ENCODE results near the gene B4GALT4. TPM values are rescaled to one million over a fixed set of nuclear protein-coding genes. Genes with fewer than 3 reads are reported as not detected.
"Not testable (repeated sequence)": the region's sequence is repeated elsewhere in the genome, so short reads cannot be mapped to it uniquely, and the experiment has no call there.

Gene B4GALT4
- total RNA-seq, 1 experiment from 2014 or later: 25.8 TPM

DNA sequence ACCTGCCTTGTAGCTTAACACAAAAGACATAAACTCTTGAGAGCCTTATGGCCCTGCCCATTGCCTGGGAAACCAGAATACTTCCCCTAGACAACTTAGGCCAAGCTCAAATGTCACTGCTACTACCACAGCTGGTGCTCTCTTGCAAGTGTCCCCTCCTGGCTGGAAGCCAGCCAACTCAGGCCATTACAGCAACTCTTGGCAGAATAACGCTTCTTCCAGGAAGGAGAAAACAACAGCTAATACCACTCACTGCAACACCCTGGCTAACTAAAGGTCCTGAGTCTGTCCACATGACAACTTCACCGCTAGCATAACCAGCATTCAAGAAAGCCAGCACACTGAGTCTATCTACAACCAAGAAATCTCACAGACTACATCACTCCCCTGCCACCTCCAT lies 5.1 kb upstream of the B4GALT4 start:
- no peaks in the 10 kb centered on the region for H3K9me3 ChIP-seq (replicated peaks)
- H3K4me3 ChIP-seq: no peak overlapping the region
- DNase-seq (ENCODE audit: low read depth in 1 of 2, low spot score in 2 of 2): no peak
- H3K4me1 ChIP-seq (replicated peaks): peaks cover 9% of the 10 kb centered on the region
- no peaks in the 10 kb centered on the region for H3K36me3 ChIP-seq
- no peaks in the 10 kb centered on the region for H3K27me3 ChIP-seq (replicated peaks)
- no peak overlapping the region for H3K27ac ChIP-seq

DNA sequence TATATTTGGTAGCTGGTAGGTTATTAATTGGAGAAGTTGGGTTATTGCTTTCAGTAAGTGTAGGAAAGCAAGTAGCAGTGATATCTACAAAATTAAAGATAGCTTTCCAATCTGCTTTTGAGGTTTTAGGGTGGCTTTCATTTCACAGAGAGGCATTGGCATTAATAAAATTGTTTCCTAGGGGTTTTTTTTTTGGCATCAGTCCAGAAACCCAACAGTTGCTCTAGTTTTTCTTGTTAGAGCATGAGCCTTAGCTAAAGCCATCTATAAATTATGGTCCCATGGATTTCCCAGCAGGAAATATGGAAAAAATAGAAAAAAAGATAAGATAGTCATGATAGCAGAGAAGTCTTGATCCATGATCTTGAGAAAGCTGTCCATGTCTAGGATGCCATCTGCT lies 3.0 kb upstream of the B4GALT4 start:
- Histone ChIP-seq H3K4me1 (replicated peaks) (peaks cover 16% of the 10 kb centered on the region), H3K36me3 (0 out of 2 replicates have a peak, but pooled peaks cover 3% of the 10 kb centered on the region), H3K9me3 (replicated peaks) (no peaks in the 10 kb centered on the region), H3K4me3 (no peak overlapping the region), H3K27me3 (replicated peaks) (no peaks in the 10 kb centered on the region), H3K27ac (no peak overlapping the region)
- no peak for DNase-seq (ENCODE audit: low read depth in 1 of 2, low spot score in 2 of 2)

DNA sequence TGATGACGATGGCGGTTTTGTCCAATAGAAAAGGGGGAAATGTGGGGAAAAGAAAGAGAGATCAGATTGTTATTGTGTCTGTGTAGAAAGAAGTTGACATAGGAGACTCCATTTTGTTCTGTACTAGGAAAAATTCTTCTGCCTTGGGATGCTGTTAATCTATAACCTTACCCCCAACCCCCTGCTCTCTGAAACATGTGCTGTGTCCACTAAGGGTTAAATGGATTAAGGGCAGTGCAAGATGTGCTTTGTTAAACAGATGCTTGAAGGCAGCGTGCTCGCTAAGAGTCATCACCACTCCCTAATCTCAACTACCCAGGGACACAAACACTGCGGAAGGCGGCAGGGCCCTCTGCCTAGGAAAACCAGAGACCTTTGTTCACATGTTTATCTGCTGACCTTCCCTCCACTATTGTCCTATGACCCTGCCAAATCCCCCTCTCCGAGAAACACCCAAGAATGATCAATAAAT lies 2.4 kb upstream of the B4GALT4 start:
- H3K36me3 ChIP-seq; DNase-seq (ENCODE audit: low read depth in 1 of 2, low spot score in 2 of 2); H3K27me3 ChIP-seq (replicated peaks); H3K4me3 ChIP-seq; H3K9me3 ChIP-seq (replicated peaks); H3K27ac ChIP-seq: not testable (repeated sequence)
- H3K4me1 ChIP-seq (replicated peaks): peaks cover 19% of the 10 kb centered on the region

DNA sequence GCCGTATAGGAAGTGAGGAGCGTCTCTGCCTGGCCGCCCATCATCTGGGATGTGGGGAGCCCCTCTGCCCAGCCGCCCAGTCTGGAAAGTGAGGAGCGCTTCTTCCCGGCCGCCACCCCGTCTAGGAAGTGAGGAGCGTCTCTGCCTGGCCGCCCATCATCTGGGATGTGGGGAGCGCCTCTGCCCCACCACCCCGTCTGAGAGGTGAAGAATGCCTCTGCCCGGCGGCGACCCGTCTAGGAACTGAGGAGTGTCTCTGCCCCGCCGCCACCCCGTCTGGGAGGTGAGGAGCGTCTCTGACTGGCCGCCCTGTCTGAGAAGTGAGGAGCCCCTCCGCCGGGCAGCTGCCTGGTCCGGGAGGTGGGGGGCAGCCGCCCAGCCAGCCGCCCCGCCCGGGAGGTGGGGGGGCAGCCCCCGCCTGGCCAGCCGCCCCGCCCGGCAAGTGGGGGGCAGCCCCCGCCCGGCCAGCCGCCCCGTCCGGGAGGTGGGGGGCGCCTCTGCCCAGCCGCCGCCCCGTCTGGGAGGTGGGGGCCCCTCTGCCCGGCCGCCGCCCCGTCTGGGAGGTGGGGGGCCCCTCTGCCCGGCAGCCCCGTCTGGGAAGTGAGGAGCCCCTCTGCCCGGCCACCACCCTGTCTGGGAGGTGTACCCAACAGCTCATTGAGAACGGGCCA lies 1.8 kb upstream of the B4GALT4 start:
- not testable (repeated sequence) for H3K9me3 ChIP-seq (replicated peaks); H3K36me3 ChIP-seq; DNase-seq (ENCODE audit: low read depth in 1 of 2, low spot score in 2 of 2); H3K27me3 ChIP-seq (replicated peaks); H3K27ac ChIP-seq; H3K4me3 ChIP-seq
- H3K4me1 ChIP-seq (replicated peaks): peaks cover 19% of the 10 kb centered on the region

DNA sequence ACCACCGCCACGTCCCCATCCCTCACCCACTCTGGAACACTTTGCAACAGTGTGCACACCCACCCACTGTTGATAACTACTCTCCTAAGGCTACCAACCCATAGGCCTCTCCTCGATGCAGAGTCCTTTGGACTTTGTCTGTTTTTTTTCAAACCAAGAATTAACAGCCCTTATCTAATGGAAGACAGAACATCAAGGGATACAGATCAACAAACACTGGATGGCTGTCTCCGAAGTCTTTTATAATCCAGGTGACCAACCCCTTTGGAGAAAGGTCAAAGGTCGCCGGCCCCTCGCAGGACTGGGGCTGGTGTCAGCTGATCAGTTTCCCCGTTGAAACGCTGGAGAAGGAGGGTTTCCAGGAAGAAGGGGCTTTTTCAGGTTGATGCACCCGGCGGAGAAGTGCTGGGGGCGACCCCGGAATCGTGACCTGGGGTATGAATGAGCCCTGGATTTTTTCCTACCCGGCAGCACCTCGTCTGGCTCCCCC lies 532 bp downstream of the B4GALT4 start:
- H3K9me3 ChIP-seq (replicated peaks): no peaks in the 10 kb centered on the region
- H3K36me3 ChIP-seq: peaks cover 21% of the 10 kb centered on the region
- peak overlapping the region; percentile 71 for H3K27ac ChIP-seq
- peak in 1 of 2 experiments; percentile 50 for DNase-seq (ENCODE audit: low read depth in 1 of 2, low spot score in 2 of 2)
- H3K27me3 ChIP-seq (replicated peaks): no peaks in the 10 kb centered on the region
- H3K4me3 ChIP-seq: peak overlapping the region; percentile 73
- peaks cover 27% of the 10 kb centered on the region for H3K4me1 ChIP-seq (replicated peaks)

DNA sequence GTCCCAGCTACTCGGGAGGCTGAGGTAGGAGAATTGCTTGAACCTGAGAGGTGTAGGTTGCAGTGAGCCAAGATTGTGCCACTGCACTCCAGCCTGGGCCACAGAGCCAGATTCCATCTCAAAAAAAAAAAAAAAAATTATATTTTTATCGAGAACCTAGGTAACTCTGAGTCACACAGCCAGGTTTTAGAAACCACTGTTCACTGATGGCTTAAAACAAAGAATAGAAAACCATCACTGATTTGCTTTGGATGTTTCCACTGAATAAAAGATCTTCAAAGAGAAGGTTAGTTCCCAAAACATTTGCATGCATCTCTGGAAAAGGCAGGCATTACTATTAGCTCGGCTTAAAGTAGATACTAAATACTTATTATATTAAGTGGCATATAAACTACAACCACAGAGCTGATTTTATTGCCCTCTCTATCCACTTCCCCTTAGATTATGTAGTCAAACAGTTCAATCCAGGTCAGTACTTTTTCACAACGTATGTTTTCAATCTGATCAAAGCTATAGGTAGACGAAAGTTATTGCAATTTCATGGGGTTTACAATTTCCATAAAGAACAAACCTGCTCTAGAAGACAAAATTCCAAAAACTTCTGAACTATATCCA lies 1.4 kb downstream of the B4GALT4 start:
- no peak for DNase-seq (ENCODE audit: low read depth in 1 of 2, low spot score in 2 of 2)
- Histone ChIP-seq H3K36me3 (peaks cover 27% of the 10 kb centered on the region), H3K4me1 (replicated peaks) (peaks cover 35% of the 10 kb centered on the region), H3K4me3 (peak overlapping the region; percentile 73), H3K27me3 (replicated peaks) (no peaks in the 10 kb centered on the region), H3K27ac (0 out of 2 replicates have a peak overlapping the region, but pooled peaks have one; percentile 71), H3K9me3 (replicated peaks) (no peaks in the 10 kb centered on the region)

DNA sequence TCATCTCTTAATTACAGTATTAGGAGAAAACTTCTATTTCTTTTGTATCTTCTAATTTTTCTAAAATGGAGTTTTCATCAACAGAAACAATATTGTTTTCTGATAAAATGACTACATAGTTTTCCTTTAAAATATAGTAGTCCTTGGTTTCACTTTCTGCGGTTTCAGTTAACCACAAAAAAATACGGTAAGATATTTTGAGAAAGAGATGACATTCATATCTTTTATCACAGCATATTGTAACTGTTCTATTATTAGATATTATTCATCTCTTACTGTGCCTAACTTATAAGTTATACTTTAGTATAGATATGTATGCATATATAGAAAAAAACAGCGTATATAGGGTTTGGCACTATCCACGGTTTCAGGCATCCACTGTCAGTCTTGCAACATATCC lies 2.3 kb downstream of the B4GALT4 start:
- no peaks in the 10 kb centered on the region for H3K9me3 ChIP-seq (replicated peaks)
- H3K27ac ChIP-seq: no peak overlapping the region
- DNase-seq (ENCODE audit: low read depth in 1 of 2, low spot score in 2 of 2): no peak
- H3K4me3 ChIP-seq: no peak overlapping the region
- peaks cover 35% of the 10 kb centered on the region for H3K4me1 ChIP-seq (replicated peaks)
- H3K36me3 ChIP-seq: peaks cover 37% of the 10 kb centered on the region
- no peaks in the 10 kb centered on the region for H3K27me3 ChIP-seq (replicated peaks)

DNA sequence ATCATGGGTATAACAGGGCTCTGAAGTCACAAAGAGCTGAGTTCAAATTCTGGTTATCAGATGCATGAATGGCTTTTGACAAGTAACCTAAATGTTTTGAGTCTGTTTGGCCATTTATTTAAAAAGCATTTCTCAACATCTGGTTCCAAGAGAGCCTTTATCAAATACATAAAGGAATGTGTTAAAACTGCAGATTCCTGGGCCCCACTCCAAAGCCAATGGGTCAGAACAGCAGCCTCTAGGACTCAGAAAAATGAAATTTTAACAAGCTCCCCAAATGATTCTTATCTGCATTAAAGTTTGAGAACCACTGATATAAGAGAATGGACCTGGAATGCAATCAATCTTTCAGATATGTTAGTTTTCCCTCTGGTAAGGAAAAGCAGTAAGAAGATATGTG lies 3.4 kb downstream of the B4GALT4 start:
- Histone ChIP-seq H3K9me3 (replicated peaks) (no peaks in the 10 kb centered on the region), H3K4me1 (replicated peaks) (peaks cover 35% of the 10 kb centered on the region), H3K36me3 (peaks cover 44% of the 10 kb centered on the region), H3K27me3 (replicated peaks) (no peaks in the 10 kb centered on the region), H3K27ac (no peak overlapping the region), H3K4me3 (no peak overlapping the region)
- no peak for DNase-seq (ENCODE audit: low read depth in 1 of 2, low spot score in 2 of 2)

DNA sequence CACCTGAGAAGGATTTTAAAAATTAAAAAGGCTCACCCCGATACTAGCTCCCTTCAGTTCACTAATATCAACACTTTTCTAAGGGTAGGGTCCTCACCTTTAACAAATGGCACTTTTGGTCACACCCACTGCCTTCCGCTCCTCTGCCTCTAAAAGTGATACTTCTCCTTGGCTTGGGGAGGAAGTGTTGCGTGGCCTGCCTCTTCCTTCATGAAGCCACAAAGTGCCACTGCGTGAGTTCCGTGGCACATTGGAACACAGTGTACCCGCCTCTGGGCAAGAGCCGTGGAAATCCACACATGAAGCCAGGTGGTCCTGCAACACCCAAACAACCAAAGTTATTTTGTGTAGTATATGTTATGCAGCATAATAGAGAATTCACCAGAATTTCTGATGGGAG lies 3.9 kb downstream of the B4GALT4 start:
- H3K27me3 ChIP-seq (replicated peaks): no peaks in the 10 kb centered on the region
- no peak for DNase-seq (ENCODE audit: low read depth in 1 of 2, low spot score in 2 of 2)
- no peak overlapping the region for H3K27ac ChIP-seq
- no peak overlapping the region for H3K4me3 ChIP-seq
- peaks cover 49% of the 10 kb centered on the region for H3K36me3 ChIP-seq
- no peaks in the 10 kb centered on the region for H3K9me3 ChIP-seq (replicated peaks)
- H3K4me1 ChIP-seq (replicated peaks): peaks cover 35% of the 10 kb centered on the region

DNA sequence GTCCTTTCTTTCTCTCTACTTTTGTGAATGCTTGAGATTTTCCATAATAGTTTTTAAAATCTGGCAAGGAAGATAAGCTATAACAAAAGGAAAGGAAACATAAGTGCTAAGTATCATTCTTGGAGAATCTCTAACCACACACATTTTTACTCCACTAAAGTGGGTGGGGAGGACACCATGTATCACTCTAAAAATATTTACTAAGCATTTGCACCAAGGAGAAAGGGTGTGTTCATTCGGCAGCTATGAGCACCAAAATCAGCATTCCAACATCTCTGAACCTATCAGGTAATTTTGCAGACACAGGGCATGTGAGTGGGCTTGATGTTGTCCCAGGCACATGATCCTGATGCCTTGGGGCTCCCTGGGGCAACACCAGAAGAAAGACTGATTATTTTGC lies 5.5 kb downstream of the B4GALT4 start:
- Histone ChIP-seq H3K27ac (peak overlapping the region; percentile 68), H3K27me3 (replicated peaks) (no peaks in the 10 kb centered on the region), H3K4me1 (replicated peaks) (peaks cover 26% of the 10 kb centered on the region), H3K9me3 (replicated peaks) (no peaks in the 10 kb centered on the region), H3K36me3 (peaks cover 54% of the 10 kb centered on the region), H3K4me3 (no peak overlapping the region)
- DNase-seq (ENCODE audit: low read depth in 1 of 2, low spot score in 2 of 2): peak in 1 of 2 experiments; percentile 53

DNA sequence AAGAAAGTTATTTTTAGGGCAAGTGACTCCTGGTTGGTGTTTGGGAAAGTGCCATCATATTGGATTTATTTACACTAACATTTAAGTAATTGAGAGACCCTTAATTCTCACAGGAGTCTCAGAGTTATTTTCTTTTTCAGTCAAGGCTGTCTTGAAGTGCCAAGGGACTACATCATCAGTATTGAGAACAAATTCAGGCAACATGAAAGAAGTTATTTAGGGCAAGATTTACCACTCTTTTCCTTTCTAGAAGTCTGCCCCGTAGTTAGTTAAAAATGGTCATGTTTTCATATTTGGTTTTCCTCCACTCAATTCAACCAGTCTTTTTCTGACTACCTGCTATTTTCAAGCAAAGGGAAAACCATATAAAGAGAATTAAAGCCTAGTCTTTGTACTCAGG lies 6.1 kb downstream of the B4GALT4 start:
- no peaks in the 10 kb centered on the region for H3K9me3 ChIP-seq (replicated peaks)
- peak overlapping the region; percentile 68 for H3K27ac ChIP-seq
- DNase-seq (ENCODE audit: low read depth in 1 of 2, low spot score in 2 of 2): no peak
- H3K36me3 ChIP-seq: peaks cover 60% of the 10 kb centered on the region
- H3K4me3 ChIP-seq: no peak overlapping the region
- no peaks in the 10 kb centered on the region for H3K27me3 ChIP-seq (replicated peaks)
- peaks cover 25% of the 10 kb centered on the region for H3K4me1 ChIP-seq (replicated peaks)

DNA sequence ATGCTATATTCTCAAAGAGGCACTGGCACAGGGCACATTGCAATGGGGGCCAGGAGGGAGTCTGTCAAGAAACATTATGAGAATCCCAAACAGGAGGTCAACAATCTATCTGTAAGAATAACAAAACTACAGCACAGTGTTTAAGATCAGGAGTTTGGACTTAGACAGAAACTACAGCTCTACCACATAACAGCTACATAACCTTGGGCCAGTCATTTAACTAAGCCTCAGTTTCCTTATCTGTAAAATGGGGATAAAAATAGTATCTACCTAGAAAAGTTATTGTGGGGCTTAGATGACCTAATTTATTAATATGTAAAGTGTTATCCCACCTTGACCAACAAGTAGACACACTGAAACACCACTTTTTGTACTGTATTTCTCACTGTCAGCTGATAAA lies 9.9 kb downstream of the B4GALT4 start:
- H3K4me3 ChIP-seq: no peak overlapping the region
- no peak for DNase-seq (ENCODE audit: low read depth in 1 of 2, low spot score in 2 of 2)
- H3K27ac ChIP-seq: no peak overlapping the region
- H3K27me3 ChIP-seq (replicated peaks): no peaks in the 10 kb centered on the region
- no peaks in the 10 kb centered on the region for H3K9me3 ChIP-seq (replicated peaks)
- H3K36me3 ChIP-seq: peaks cover 81% of the 10 kb centered on the region
- peaks cover 16% of the 10 kb centered on the region for H3K4me1 ChIP-seq (replicated peaks)

DNA sequence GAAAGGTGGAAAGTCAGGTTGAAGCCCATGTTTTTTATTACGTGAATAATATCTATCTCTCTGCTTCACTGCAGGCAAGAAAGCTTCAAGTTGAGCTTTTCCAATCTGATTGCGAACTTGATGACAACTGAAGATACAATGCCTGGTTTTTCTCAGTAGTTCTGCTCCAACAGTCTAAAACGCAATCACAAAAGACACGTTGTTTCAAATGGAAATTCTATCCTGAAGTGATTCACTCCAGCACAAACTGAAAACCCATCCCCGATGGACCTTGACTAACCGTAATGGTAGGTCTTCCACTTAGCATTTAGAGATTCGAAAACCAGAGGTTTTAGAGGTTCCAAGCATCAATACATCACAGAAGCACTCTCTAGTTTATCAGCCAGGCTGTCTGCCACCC lies 10.6 kb downstream of the B4GALT4 start:
- no peak for DNase-seq (ENCODE audit: low read depth in 1 of 2, low spot score in 2 of 2)
- Histone ChIP-seq H3K9me3 (replicated peaks) (no peaks in the 10 kb centered on the region), H3K36me3 (peaks cover 77% of the 10 kb centered on the region), H3K4me1 (replicated peaks) (peaks cover 9% of the 10 kb centered on the region), H3K27me3 (replicated peaks) (no peaks in the 10 kb centered on the region), H3K4me3 (no peak overlapping the region), H3K27ac (no peak overlapping the region)

DNA sequence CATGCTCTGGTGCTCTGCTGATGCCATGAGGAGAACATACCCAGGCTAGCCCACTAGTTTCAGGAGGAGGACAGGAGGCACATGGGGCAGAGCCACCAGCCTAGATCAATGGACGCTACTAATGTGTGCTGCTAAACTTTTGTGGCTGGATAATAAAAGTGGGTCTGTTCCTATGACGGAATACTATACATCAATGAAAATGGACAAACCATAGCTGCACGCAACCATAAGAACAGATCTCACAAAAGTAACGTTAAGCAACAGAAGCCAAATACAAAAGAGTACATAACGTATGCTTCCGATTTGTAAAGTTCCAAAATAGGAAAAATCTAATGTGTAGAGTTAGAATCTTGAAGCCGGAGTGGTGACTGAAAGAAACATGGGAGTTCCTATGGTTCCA lies 11.5 kb downstream of the B4GALT4 start:
- no peak overlapping the region for H3K27ac ChIP-seq
- H3K9me3 ChIP-seq (replicated peaks): no peaks in the 10 kb centered on the region
- H3K27me3 ChIP-seq (replicated peaks): no peaks in the 10 kb centered on the region
- no peak overlapping the region for H3K4me3 ChIP-seq
- DNase-seq (ENCODE audit: low read depth in 1 of 2, low spot score in 2 of 2): no peak
- H3K36me3 ChIP-seq: peaks cover 74% of the 10 kb centered on the region
- H3K4me1 ChIP-seq (replicated peaks): 0 out of 2 replicates have a peak, but pooled peaks cover 2% of the 10 kb centered on the region
